Tibial artery (tissue), 4 donors: ENCODE measurements around the gene PKP4.

ENCODE experiments used
- DNase-seq, 2 donors: peaks; one replicate each; pipeline ENCODE4 v3.0.0-alpha.2; 2019
- H3K27ac ChIP-seq, 2 donors: fragments of 200-600 bp; sonication (generic) in 1 of 2; 1 replicate in 1 of 2; 2 replicates in 1 of 2; pipeline ENCODE4 v1.5.1; 2018 to 2019; ENCODE audit warnings: mild to moderate bottlenecking in 1 of 2
- H3K27me3 ChIP-seq, 2 donors: fragments of 200-600 bp; sonication (generic) in 1 of 2; one replicate each; pipeline versions ENCODE4 v1.5.1 to v1.6.0; 2016 to 2019
- H3K36me3 ChIP-seq, 3 donors: fragments of 200-600 bp; sonication (generic) in 2 of 3; one replicate each; pipeline ENCODE4 v1.5.1; 2016 to 2019; ENCODE audit warnings: mild to moderate bottlenecking in 2 of 3
- H3K4me1 ChIP-seq, 4 donors: fragments of 200-600 bp; sonication (generic) in 2 of 4; 1 replicate in 3 of 4; 2 replicates in 1 of 4; pipeline ENCODE4 v1.5.1; 2016 to 2019
- H3K4me3 ChIP-seq, 2 donors: fragments of 200-600 bp; sonication (generic) in 1 of 2; 1 replicate in 1 of 2; 2 replicates in 1 of 2; pipeline ENCODE4 v1.5.1; 2018 to 2019; ENCODE audit warnings: mild to moderate bottlenecking in 2 of 2
- H3K9me3 ChIP-seq, 3 donors: fragments of 200-600 bp; sonication (generic) in 1 of 3; one replicate each; pipeline ENCODE4 v1.5.1; 2016 to 2019
- CTCF ChIP-seq, 2 experiments: fragments of 200-600 bp in 1 of 2; fragments of 450-650 bp in 1 of 2; IDR thresholded peaks; one replicate each; pipeline ENCODE4 v1.5.1; 2017 to 2019; ENCODE audit warnings: antibody characterized with exemption in 2 of 2, mild to moderate bottlenecking in 1 of 2, moderate library complexity in 1 of 2
- intact Hi-C: fragments of 100-400 bp; cut with DNase I; formaldehyde crosslinking; loops from one replicate; pipeline ENCODE4 v1.15.0; 2023; ENCODE audit warnings: low total_unique reads

The PKP4 gene

GRCh38 chr2:158637357-158637756, 180.6 kb downstream of the PKP4 start:
- no peak for TF ChIP-seq CTCF (IDR thresholded peaks at IDR 0.05)
- Histone ChIP-seq H3K36me3 (peaks cover under 1 to 33% (median 16%) of the 10 kb centered on the region in 3 donors), H3K27ac (no peak overlapping the region), H3K9me3 (no peaks in the 10 kb centered on the region), H3K4me3 (no peak overlapping the region), H3K27me3 (no peaks in the 10 kb centered on the region), H3K4me1 (no peaks in the 10 kb centered on the region)
- intact Hi-C loops, result no loop called here
- no peak for DNase-seq

- Histone ChIP-seq H3K27me3 (no peaks in the 10 kb centered on the region), H3K9me3 (no peaks in the 10 kb centered on the region), H3K4me3 (no peak overlapping the region), H3K27ac (no peak overlapping the region), H3K36me3 (peaks cover 0 to 30% (median 12%) of the 10 kb centered on the region in 3 donors), H3K4me1 (no peaks in the 10 kb centered on the region)
- intact Hi-C loops, result no loop called here
- no peak for DNase-seq
- TF ChIP-seq CTCF (IDR thresholded peaks at IDR 0.05), result no peak
These were observed 187.4 kb downstream of the PKP4 start for GRCh38 chr2:158644139-158644538.

- H3K36me3 ChIP-seq, result peaks cover 0 to 28% (median 12%) of the 10 kb centered on the region in 3 donors
- intact Hi-C loops, result no loop called here
- no peaks in the 10 kb centered on the region for H3K27me3 ChIP-seq
- TF ChIP-seq CTCF (IDR thresholded peaks at IDR 0.05), result no peak
- no peaks in the 10 kb centered on the region for H3K9me3 ChIP-seq
- H3K4me1 ChIP-seq, result no peaks in the 10 kb centered on the region
- DNase-seq, result no peak
- H3K4me3 ChIP-seq, result no peak overlapping the region
- no peak overlapping the region for H3K27ac ChIP-seq
These were observed 188.5 kb downstream of the PKP4 start for GRCh38 chr2:158645299-158645698.

DNA sequence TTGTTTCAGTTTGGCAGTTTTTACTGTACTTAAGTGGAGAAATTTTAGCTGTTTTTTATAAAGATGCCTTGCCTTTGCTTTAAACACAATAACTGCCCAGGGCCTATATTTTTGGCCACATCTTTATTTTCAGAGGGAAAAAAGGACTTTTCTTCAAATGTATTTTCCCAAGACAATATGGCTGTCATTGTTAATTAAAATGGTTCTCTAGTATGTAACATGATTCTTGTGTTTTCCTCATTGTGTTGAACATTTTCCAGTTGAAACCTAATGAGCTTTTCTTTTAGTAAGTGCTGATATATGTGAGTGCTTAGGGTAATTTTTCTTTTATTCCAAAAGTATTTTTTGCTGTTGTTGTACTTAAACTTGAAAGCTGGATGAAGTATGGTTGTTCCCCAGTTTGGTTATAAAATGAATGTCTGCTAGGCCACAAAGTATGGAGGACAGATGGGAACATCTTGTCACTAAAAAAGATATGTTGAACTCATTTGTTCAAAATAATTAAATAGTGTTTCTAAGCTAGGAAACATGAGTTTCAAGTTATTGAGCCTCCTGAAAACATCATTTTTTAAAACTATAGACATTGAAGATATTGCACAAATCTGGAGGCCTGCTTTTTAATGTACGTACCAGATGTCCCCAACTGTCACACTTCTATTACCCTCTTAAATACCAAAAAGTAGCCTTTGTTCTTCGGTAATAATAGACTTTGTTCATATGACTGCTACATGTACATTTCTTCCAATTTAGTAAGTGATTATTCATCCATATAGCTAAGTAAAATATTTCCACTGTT, 190.9 kb downstream of the PKP4 start:
- intact Hi-C loops, result no loop called here
- H3K4me3 ChIP-seq, result no peak overlapping the region
- no peak for DNase-seq
- H3K27ac ChIP-seq, result no peak overlapping the region
- H3K27me3 ChIP-seq, result no peaks in the 10 kb centered on the region
- TF ChIP-seq CTCF (IDR thresholded peaks at IDR 0.05), result no peak
- no peaks in the 10 kb centered on the region for H3K4me1 ChIP-seq
- no peaks in the 10 kb centered on the region for H3K9me3 ChIP-seq
- H3K36me3 ChIP-seq, result peaks cover 0 to 30% (median 4%) of the 10 kb centered on the region in 3 donors

GRCh38 chr2:158649846-158650245, 193.1 kb downstream of the PKP4 start:
- DNase-seq, result no peak
- H3K4me3 ChIP-seq, result no peak overlapping the region
- intact Hi-C loops, result no loop called here

More at GRCh38 chr2:158649846-158650245, 193.1 kb downstream of the PKP4 start:
- no peak overlapping the region for H3K27ac ChIP-seq
- no peaks in the 10 kb centered on the region for H3K9me3 ChIP-seq
- peaks cover 0 to 15% (median 0%) of the 10 kb centered on the region in 3 donors for H3K36me3 ChIP-seq
- no peak for TF ChIP-seq CTCF (IDR thresholded peaks at IDR 0.05)
- H3K27me3 ChIP-seq, result no peaks in the 10 kb centered on the region
- H3K4me1 ChIP-seq, result no peaks in the 10 kb centered on the region
